ENCODE results near the gene GALNT14.
A peak's percentile ranks its signal among the peaks of the same experiment; 100 is the strongest.
"Not testable (repeated sequence)": the region's sequence is repeated elsewhere in the genome, so short reads cannot be mapped to it uniquely, and the experiment has no call there.

Gene GALNT14

DNA sequence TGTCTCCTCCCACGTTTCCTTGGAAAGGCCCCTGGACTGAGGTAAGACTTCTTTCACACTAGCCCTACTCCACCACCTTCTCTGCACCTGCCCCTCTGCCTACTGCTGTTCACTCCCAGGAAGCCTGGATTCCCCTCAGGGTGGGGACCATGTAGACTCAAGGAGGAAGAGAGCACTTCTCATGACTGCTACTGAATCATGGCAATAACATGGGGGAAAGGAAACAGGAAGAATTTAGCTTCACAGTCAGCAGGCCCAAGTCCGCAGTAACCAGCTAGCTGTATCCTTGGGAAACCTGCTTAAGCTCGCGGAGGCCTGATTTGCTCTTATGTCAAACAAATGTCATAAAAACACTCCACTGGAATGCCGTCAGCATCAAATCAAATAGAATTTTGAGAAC, 204.7 kb downstream of the GALNT14 start:
- DNase-seq, result no peak

DNA sequence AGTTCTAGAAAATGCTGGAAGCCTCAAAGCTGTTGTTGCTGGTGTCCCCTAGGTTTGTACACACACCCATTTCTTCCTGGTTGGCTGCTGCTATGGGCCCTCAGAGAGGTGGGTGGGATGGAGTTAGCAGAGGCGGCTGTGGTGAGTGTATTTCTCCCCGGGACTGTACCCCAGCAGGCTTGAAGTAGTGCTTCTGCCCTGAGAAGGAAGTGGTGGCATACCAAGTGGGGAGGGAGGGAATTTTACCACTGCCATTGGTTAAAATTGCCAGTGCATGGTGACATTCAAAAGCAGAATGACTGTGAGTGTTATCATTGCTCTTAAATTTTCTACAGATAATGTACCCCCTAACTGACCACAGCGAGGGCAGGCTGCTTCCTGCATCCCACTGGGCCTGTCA, 205.4 kb downstream of the GALNT14 start:
- DNase-seq, result no peak

DNA sequence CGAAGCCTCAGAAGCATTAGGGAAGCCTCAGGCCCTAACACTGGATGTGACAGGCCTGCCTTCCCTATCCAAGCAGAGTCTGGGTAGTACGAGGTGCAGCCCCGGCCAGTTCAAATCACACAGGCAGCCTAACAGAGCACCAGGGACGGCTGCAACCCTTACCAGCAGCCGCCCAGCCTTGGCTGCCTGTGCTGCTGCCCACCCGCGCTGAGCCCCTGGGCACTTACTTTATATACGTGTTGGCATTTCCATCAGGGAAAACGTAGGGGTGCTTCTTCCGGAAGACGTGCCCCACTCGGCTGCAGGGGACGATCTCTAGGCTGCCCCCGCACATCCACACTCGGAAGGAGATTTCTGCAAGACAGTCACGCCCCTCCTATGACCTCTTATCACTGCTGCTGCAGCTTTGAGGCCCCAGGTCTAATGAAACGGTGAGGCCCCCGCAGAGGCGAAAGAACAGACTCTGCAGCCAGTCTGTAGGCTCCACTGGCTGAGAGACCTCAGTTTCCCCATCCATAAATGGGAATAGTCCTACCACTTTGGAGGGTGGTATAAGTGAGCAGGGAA, 206.3 kb downstream of the GALNT14 start:
- no peak for DNase-seq

DNA sequence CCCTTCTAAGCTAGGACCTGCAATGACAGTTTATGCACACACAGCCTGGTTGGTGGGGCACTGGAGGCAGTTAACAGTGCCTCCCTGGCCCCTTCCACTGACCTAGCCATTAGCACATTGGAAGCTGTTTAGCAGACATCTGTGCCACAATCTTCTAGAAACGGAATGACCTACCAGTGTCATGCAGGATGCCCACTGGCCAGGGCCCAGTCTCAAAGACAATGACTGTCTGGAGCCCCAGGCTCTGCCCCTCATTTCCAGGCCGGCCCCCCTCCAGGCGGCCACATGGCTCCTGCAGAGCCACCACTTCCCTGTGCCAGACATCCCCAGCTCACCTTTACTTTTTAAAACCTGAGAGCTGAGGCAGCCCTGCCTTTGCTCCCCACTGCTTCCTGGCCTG, 207.5 kb downstream of the GALNT14 start:
- DNase-seq, result no peak

DNA sequence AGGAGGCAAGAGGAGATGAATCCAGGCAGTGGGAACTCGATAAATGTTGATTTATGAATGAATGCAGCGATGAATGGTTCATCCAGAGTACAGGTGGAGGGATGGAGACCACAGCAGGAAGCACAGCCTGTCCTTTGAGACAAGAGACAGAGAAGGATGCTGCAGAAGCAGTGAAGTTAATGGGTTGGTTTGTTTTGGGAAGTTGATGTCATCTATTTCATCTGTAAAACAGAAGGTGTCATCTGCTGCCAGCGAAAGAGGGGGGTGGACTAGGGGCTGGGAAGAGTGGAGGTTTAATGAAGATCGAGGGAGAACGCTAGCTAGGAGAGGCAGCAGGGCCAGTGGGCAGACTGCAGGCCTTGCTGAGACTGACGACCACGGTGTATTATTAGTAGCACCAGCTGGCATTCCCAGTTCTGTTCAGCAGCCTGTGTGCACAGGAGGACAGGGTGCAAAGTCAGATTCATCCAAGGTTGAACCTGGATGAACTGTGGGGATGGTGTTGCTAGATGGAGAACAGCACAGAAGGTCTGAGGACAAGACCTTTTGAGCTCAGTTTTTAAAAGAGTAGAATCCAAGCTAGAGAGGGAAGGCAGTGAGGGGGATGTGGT, 210.7 kb downstream of the GALNT14 start:
- no peak for DNase-seq

DNA sequence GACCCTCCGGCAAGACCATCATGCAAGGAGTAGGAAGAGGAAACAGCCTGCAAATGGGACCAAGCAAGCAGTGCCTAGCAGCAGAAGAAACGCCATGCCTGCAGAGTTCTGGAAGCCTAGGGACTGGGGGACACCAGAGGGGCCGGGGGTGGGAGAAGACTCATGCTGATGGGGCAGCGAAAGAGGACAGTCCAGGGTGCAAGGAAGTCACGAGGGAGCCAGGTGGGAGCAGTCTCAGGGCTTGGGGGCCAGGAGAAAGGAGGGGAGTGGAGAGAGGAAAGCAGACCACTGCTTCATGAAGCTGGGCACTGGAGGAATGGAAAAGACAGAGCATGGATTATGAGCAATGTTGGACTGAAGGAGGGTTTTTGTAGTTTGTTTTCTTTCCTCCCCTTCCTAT, 211.6 kb downstream of the GALNT14 start:
- no peak for DNase-seq

DNA sequence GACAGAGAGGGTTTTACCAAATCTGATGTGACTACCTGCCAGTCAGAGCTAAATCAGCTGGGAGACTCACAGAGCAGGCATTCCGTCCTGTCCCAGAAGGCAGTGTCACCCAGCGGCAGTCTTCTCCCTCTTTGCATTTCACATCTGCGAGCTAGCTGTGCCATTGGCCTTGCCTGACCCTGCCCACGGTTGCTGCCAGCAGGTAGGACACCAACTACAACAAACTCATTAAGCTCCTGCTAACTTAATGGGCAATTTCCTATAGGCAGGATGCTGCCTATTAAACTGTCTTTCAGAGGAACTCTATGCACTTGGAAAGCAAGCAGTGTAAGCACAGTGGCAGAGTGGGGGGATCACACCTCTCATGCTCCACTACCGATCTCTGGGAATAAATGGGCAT, 214.6 kb downstream of the GALNT14 start:
- DNase-seq, result no peak

DNA sequence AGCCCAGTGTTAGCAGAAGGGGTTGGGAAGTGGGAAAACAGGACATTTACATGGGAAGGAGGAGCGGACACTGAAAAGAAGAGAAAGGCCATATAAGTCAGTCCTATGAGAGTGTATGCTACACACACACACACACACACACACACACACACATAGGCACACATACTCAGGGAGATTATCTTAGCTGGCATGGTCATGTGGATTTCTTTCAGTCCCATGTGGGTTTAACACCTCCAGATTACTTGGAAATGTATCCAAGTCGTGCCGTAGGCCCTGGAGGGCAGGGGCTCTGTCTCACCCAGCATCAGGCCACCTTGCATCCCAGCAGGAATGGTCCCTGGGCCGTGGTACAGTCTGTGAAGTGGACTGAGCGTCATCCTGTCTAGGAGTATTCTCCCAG, 217.7 kb downstream of the GALNT14 start:
- no peak for DNase-seq

DNA sequence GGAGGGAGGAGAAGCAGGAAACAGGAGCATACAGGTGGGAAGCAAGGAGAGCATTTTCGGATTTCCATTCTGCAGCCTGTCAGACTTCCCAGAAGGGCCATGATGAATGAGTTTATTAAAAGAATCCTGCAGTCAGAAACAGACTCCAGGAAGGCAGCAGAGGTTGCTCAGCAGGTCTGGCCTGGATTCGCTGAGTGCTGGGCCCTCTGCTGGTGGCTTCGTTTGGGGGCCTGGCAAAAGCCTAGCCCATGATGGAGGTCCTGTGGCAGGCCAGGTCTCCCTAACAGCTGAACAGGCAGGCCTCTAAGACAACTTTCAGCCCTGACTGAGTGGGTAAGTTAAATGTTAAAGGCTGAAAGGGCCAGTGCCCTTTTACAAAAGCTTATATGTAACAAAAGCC, 222.8 kb downstream of the GALNT14 start:
- DNase-seq, result no peak

DNA sequence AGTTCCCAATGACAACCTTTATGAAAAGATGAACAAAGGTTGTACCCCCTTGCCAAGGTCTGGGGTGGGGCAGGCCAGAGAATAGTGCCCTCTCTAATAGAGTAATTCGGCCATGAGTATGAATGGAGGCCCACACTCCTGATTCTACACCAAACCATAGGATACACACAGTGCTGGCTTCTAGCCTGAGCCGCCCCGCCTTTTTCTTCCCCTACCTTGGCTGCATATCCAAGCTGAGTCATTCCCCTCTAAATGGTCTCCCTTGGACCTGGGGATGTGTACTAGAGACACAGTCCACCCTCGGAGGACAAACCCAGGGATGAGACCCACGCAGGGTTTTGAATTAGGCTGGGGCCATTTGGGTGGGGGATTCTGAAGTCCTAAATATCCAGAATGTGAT, 223.8 kb downstream of the GALNT14 start:
- no peak for DNase-seq

DNA sequence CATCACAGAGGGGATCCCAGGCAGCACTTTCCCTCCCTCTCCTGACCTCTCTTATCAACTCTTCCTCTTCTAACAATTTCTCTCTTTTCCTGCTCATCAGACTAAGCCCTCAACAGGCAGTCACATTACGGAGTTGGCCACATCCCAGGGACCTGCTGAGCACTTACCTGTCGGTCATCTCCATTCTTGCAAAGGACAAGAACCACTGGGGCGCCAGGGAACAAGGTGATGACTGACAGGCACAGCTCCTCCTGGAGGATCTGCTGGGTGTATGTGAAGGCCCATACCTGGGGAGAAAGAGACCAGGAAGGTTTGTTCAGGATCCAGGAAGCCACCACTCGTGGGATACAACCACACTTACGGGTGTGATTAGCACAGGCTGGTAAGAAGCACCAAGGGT, 226.2 kb downstream of the GALNT14 start:
- DNase-seq, result no peak

DNA sequence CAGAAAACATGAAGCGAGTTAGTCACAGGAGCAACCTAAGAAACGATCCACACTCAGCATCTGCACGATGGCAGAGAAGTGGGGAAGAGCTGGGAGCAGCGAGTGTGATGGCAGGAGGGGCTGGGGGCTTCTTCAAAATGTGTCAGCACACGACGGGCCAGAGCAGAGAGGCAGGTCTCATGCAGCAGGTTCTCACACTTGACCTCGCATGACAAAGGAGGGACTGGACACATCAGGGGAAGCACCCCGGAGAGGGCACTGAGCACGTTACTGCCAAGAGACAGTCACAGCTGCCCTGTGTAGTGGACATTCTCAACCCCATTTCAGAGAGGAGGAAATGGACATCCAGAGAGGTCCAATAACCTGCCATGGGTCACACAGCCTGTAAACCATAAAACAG, 226.9 kb downstream of the GALNT14 start:
- DNase-seq, result no peak

DNA sequence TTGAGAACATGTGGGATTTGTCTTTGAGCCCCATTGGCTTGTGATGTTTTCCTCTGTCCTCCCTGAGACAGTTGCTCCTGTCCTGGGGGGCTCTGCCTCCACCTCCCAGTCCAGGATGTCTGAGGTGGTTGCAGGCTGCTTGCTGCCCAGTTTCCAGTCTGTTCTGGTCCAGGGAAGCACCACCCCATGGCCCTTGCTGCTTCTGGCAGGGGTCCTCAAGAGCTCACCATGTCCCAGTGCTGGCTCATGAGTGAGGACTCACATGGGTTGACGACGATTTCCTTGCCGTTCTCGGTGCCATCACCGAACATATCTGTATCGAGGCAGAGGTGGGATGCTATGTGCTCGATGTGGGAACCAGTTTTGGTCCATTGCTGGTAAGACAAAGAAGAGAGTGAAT, 227.6 kb downstream of the GALNT14 start:
- no peak for DNase-seq

DNA sequence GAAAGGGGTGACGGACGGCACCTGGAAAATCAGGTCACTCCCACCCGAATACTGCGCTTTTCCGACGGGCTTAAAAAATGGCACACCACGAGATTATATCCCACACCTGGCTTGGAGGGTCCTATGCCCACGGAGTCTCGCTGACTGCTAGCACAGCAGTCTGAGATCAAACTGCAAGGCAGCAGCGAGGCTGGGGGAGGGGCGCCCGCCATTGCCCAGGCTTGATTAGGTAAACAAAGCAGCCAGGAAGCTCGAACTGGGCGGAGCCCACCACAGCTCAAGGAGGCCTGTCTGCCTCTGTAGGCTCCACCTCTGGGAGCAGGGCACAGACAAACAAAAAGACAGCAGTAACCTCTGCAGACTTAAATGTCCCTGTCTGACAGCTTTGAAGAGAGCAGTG, 233.8 kb downstream of the GALNT14 start:
- not testable (repeated sequence) for DNase-seq

DNA sequence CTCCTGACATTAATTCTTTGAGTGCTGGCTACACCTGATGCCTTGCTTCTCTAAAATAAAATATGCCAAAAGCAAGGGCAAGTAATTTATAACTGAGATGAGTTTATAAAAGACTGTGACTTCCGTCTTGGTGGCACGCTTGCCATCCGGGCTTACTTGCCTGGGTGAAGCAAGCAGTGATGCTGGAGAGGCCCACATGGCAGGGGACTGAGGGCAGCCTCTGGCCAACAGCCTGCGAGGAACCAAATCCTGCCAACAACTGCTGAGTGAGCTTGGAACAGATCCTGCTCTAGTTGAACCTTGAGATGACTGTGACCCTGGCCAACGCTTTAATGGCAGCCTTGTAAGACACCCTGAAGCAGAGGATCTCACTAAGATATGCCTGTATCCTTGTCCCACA, 234.9 kb downstream of the GALNT14 start:
- DNase-seq, result peak; percentile 28

DNA sequence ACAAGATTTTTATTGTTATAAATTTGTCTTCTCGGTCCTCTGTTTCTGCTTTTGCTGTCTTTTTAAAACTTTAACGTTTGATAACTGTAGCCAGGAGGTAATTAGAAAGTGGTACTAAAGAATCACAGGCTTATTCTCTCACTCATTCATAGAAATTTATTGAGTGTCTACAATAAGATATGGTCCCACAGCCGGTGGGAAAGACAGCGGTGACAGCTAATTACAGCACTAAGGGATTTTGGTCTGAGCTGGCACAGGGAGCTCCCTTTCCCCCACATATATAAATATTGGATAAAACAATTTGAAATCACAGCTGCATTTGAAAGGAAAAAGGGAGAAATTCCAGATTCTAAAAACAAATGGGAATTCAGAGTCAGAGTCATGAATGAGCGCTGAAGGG, 237.9 kb downstream of the GALNT14 start:
- DNase-seq, result no peak

DNA sequence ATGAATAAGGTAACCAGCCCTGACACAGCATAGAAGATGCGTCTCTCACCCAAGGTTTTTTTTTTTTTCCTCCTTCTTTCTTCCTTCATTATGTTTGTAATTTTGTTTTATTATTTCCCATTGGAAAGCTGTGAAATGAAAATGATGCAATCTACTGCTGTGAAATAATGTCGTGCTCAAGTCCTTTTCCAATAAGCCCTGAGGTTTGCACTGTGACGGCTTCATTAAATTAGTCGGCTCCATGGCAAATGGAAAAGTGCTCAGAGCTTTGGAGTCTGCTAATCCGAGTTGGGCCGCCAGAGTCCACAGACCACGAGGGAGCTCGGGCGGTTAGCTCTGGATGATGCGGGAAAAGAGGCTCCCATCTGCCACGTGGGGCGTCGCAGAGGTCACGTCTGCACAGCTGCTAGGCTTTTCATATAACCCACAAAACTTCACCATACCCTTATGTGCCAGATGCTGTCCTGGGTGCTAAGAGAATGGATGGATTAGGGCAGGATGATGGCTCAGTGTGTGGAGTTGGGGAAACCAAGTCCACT, 238.7 kb downstream of the GALNT14 start:
- DNase-seq, result no peak

DNA sequence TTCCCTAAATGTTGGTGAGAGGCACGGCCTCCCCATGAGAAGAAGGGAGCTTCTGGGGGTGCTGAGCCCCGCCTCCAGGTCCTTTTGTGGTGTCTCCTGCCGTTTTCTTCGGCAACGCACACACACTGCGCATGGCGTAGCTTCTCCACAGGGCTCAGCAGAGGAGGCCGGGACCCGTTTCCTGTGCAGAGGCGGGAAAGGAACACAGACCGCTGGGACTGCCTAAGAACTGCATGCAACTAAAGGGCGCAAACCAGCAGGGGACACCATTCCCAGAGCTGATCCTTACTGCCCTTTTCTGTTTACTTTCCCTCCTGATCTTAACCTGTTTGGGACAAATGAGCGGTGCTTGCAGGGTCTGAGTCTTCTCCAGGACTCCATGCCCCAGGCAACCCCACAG, 240.7 kb downstream of the GALNT14 start:
- no peak for DNase-seq

DNA sequence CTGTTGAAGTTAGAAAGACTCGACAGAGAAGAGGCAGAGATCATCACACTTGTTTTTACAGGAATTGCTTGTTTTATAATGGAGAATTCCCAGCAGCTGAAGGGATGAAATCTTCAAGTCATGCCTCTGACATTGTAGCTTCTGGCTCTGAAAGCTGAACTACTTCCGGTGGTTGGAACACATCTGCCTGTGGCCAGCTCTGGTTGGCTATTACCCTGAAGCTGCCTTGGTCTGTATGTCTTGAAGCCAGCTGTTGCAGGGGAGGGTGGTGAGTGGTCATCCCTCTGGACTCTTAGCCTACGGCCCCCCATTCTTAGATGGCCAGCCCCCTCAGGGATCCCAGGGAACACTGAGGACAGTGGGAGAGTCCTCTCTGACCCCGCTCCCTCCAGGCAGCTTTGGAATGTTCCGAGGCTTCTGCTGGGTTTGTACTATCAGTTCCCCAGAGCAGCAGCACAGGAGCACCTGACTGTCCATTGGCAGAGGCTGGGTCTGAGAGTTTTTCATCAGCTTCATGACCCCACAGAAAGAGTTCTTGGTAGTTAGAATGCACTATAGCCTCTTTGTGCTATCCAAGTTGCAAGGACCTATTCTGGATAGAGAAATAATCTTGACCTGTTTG, 243.6 kb downstream of the GALNT14 start:
- no peak for DNase-seq

DNA sequence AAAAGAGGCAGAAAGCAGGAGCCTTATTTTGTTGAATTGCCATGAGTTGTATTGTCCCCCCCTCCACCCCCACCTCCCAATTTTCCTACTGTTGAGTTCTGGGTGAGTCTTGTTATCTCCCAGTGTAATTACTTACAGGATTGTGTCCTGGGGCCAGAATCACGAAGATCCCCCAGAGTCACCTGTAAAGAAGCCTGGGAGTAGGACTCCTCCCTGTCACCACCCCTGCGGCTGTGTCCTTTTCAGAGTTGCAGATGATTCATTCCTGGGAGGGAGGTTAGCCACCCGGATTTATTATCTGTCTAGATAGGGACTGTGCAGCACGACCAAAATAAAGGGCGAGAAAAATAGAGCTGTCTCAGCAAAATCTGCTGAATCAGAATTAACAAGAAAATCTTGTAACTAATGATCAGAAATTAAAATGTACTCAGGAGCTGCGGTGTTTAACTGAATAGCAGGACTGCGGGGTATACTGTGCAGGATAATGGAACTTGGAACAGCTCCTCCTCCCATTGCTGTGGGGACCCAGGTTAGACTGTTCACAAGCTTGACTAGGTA, 249.3 kb downstream of the GALNT14 start:
- DNase-seq, result no peak

DNA sequence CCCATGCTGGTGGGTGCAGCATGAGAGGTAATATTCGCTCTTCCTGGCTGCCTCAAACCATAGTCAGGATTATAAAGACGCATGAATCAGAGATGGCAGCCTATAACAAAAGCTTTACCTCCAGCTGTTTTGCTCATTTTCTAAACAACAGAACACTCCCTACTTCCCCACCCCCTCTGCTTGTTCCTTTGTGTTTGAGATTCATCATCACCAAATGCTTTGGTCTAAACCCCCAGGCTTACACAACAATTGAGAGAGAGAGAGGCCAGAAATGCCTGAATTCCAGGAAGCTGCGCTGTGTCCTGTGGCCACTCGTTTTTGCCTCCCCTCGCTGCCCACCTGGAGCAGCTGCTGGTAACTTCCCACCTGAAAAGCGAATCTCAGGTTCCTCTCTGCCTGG, 252.2 kb downstream of the GALNT14 start:
- no peak for DNase-seq

DNA sequence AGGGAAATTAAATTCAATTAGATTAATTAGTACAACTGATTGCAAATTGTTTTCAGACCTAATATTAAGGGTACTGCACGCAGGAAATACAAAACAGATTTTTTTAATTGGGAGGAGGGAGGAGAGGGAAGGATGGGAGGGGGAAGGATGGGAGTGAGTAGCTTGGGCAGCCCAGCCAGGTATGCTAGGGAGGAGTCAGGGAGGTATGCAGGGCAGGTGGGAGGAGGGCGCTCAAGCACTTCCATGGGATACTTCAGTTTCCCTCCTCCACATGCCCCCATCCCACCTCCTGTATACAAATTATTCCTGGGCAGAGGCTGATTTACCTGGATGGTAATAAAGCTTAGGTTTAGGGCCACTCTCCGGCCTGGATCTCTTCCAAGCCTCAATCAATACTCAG, 254.4 kb downstream of the GALNT14 start:
- DNase-seq, result no peak

DNA sequence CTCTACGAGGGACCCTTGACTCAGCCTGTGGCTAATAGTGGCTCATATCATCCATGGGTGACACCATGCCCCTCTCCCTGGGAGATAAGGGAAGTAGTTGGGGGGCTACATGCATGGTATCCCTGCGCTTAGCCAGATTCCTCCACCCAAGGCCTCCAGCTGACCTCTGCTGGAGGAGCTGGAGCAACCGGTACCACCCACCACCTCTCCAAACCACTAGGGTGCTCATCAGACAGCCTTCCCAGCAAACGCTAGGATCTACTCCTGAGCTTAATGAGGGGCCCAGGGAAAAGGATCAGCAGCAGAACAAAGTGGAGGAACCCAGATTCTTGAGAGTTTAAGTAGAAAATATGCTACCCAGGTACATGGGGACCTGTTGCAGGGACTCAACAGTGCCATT, 255.1 kb downstream of the GALNT14 start:
- no peak for DNase-seq

DNA sequence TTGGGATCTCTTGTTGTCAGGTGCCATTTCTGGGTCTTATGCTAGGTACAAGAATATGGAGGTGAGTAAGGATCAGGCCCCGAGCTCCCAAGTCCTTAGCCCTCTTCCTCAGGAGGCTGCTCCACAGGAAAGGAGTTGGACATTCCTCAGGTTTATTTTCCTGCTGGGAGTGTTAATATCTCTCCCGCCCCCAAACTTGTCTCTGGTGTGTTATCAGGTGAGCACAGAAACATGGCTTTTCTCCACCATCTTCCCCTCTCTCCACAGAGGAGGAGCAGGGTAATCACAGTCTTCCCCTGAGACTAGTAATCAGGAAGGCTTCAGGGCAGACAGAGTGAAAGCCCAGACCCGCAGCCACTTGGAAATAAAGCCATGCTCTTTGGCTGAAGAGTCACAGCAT, 257.7 kb downstream of the GALNT14 start:
- no peak for DNase-seq

All from activated CD8-positive, alpha-beta memory T cell treated with anti-CD3 and anti-CD28 coated beads for 24 hours (primary cell).